ENCODE measurements around the gene HDGFL3.

- TF ChIP-seq MAFK (IDR thresholded peaks at IDR 0.05; ENCODE audit: partially characterized antibody) = no peak
- no peak for TF ChIP-seq EP300 (IDR thresholded peaks at IDR 0.05)
- no peak for TF ChIP-seq CTCF (IDR thresholded peaks at IDR 0.05)
- TF ChIP-seq EHF (CRISPR knock-in tag; IDR thresholded peaks at IDR 0.05) = no peak
Measured at GRCh38 chr15:83118291-83118827, 89.3 kb downstream of the HDGFL3 start.
